ENCODE data around the gene LIMS2.

DNA sequence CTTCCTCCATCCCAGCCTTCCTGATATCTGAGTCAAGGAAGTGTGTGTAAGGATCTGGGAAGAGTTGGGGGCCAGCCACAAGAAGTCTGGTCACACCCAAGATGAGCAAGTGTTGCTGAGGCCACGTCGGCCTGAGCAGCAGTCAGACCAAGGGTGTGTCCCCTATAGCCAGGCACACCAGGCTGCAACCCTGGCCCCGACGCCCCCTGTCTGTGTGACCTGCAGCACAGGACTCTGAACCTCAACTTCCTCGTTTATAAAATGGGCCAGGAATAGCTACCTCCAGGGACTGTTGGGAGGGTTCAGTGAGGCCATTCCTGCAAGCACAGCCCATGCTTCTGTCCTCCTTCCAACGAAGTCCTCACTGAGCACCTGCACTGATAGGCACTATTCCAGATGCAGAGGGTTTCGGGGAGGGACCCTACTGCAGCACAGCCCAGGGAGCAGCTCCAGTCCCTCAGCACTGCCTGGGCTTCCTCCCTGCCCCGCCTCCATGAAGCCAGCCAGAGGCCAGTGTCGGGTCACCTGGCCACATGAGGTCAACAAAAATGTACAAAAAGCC lies 13.3 kb downstream of the LIMS2 start:
- no peak for TF ChIP-seq POLR2A (IDR thresholded peaks at IDR 0.05; ENCODE audit: extremely low read depth, insufficient read length)
- TF ChIP-seq, protein P1, sequence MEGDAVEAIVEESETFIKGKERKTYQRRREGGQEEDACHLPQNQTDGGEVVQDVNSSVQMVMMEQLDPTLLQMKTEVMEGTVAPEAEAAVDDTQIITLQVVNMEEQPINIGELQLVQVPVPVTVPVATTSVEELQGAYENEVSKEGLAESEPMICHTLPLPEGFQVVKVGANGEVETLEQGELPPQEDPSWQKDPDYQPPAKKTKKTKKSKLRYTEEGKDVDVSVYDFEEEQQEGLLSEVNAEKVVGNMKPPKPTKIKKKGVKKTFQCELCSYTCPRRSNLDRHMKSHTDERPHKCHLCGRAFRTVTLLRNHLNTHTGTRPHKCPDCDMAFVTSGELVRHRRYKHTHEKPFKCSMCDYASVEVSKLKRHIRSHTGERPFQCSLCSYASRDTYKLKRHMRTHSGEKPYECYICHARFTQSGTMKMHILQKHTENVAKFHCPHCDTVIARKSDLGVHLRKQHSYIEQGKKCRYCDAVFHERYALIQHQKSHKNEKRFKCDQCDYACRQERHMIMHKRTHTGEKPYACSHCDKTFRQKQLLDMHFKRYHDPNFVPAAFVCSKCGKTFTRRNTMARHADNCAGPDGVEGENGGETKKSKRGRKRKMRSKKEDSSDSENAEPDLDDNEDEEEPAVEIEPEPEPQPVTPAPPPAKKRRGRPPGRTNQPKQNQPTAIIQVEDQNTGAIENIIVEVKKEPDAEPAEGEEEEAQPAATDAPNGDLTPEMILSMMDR (IDR thresholded peaks at IDR 0.05; ENCODE audit: low read depth, low read length) = no peak

Measured in NB4 (cell line).